ENCODE results near the gene UTF1.

Gene UTF1, protein sequence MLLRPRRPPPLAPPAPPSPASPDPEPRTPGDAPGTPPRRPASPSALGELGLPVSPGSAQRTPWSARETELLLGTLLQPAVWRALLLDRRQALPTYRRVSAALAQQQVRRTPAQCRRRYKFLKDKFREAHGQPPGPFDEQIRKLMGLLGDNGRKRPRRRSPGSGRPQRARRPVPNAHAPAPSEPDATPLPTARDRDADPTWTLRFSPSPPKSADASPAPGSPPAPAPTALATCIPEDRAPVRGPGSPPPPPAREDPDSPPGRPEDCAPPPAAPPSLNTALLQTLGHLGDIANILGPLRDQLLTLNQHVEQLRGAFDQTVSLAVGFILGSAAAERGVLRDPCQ

DNA sequence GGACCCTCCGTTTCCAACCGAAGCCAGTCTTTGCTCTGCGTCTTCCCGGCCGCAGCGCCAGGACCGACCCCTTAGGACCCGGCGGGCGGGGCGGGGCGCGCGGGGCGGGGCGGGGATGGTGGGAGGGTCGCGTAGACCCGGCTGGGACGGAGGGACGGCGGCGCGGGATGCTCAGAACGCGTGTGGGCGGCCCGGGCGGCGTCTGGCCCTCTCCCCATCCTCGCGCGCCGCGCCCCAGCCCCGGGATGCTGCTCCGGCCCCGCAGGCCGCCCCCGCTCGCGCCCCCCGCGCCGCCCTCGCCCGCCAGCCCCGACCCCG, at the start of gene UTF1:
UTF1 (plus strand) TSS at position 174 of the 318 bp plus-strand sequence; CDS start at position 246, 72 bp downstream.
- no peak for ATAC-seq (ENCODE audit: low read depth)
- Histone ChIP-seq H3K36me3 (ENCODE audit: low read depth) (no peaks in the 10 kb centered on the region), H3K27me3 (ENCODE audit: insufficient read depth, poor library complexity, severe bottlenecking) (peaks cover 57% of the 10 kb centered on the region), H3K27ac (ENCODE audit: poor library complexity, severe bottlenecking) (no peak within 1 kb of the TSS), H3K4me1 (ENCODE audit: insufficient read depth, poor library complexity, severe bottlenecking) (no peaks in the 10 kb centered on the region), H3K9me3 (ENCODE audit: severe bottlenecking) (no peaks in the 10 kb centered on the region), H3K4me3 (ENCODE audit: severe bottlenecking) (no peak within 1 kb of the TSS)
- TF ChIP-seq, protein P1, sequence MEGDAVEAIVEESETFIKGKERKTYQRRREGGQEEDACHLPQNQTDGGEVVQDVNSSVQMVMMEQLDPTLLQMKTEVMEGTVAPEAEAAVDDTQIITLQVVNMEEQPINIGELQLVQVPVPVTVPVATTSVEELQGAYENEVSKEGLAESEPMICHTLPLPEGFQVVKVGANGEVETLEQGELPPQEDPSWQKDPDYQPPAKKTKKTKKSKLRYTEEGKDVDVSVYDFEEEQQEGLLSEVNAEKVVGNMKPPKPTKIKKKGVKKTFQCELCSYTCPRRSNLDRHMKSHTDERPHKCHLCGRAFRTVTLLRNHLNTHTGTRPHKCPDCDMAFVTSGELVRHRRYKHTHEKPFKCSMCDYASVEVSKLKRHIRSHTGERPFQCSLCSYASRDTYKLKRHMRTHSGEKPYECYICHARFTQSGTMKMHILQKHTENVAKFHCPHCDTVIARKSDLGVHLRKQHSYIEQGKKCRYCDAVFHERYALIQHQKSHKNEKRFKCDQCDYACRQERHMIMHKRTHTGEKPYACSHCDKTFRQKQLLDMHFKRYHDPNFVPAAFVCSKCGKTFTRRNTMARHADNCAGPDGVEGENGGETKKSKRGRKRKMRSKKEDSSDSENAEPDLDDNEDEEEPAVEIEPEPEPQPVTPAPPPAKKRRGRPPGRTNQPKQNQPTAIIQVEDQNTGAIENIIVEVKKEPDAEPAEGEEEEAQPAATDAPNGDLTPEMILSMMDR (IDR thresholded peaks at IDR 0.05; ENCODE audit: poor library complexity, severe bottlenecking) = no peak
- no peak for DNase-seq (ENCODE audit: low spot score)

DNA sequence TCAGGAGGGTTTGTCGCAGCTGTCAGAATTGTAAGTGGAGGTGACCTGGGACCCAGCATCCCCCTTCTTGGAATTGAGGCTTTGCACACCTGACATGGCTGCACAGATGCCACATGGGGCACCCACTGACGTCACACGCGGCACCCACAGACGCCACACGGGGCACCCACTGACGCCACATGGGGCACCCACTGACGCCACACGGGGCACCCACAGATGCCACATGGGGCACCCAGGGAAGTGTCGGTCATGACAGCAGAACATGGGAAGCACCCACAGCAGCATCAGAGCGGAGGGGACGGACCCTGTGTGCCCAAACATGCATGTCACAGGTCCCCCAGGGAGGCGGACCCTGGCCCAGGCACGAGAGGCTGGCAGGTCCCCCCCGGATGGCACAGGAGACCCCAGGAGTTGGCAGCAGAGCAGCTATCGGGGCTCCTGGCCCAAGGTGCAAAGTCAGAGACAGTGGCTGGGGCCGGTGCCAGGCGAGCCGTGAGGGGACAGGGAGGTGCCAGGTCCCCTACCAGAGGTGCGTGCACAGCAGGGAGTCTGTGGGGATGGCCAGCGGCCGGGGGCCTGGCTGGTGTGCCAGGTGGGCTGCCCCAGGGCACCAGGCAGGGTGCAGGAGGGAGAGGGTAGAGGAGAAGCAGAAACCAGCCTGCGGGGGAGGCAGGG, 48.9 kb upstream of the UTF1 start:
- ATAC-seq (ENCODE audit: low read depth) (no peak), DNase-seq (ENCODE audit: low spot score) (no peak)
- Histone ChIP-seq H3K27me3 (ENCODE audit: insufficient read depth, poor library complexity, severe bottlenecking) (no peaks in the 10 kb centered on the region), H3K9me3 (ENCODE audit: severe bottlenecking) (no peaks in the 10 kb centered on the region), H3K4me3 (ENCODE audit: severe bottlenecking) (no peak overlapping the region), H3K36me3 (ENCODE audit: low read depth) (no peaks in the 10 kb centered on the region), H3K27ac (ENCODE audit: poor library complexity, severe bottlenecking) (no peak overlapping the region), H3K4me1 (ENCODE audit: insufficient read depth, poor library complexity, severe bottlenecking) (no peaks in the 10 kb centered on the region)
- TF ChIP-seq, protein P1 (IDR thresholded peaks at IDR 0.05; ENCODE audit: poor library complexity, severe bottlenecking) = no peak

DNA sequence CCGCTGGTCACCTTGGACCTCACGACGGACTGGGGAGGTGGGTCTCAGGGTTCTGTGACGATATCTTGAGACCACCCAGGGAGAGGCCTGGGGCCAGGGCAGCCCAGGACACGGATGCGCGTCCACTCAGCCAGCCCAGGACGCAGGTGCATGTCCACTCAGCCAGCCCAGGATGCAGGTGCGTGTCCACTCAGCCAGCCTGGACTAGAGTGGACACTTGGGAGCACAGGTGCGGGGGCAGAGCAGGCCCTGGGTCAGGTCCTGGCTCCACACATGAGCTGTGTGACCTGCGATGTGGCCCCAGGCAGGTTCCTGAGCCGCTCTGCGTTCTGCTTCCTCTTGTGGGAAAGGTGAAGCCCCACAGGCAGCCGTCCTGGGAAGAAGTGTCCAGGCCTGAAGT, 47.8 kb upstream of the UTF1 start:
- no peak for ATAC-seq (ENCODE audit: low read depth)
- no peak overlapping the region for H3K27ac ChIP-seq (ENCODE audit: poor library complexity, severe bottlenecking)

DNA sequence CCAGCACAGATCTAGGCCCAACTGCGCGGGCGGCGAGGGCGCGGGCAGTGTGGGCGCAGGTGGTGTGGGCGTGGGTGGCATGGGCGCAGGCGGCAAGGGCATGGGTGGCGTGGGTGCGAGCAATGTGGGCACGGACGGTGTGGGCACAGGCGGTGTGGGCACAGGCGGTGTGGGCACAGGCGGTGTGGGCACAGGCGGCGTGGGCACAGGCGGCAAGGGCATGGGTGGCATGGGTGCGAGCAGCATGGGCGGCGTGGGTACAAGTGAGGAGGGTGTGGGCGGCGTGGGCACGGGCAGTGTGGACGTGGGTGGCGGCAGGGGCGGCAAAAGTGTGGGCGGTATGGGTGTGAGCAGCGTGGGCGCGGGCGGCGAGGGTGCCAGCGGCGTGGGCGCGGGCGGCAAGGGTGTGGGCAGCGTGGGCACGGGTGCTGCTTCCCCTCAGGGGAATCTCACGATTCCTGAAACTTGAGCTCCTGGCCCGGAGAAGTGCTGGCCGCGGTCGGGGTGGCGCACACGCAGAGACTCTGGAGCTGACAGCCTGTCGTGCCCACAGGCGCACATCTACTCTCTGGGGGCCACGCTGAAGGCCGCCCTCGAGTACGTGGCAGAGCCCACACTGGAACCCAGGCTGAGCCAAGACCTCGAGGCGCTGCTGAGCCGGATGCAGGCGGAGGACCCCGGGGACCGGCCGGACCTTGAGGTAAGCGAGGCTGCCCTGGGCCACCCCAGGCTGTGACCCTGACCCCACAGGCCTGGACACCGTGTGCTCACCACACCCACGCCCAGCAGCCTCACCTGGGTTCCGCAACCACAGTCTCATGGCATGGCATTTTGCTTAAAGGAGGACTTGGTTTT, 47.0 kb upstream of the UTF1 start:
- no peak for ATAC-seq (ENCODE audit: low read depth)
- TF ChIP-seq, protein P1 (IDR thresholded peaks at IDR 0.05; ENCODE audit: poor library complexity, severe bottlenecking) = no peak
- Histone ChIP-seq H3K9me3 (ENCODE audit: severe bottlenecking) (no peaks in the 10 kb centered on the region), H3K27me3 (ENCODE audit: insufficient read depth, poor library complexity, severe bottlenecking) (no peaks in the 10 kb centered on the region), H3K36me3 (ENCODE audit: low read depth) (no peaks in the 10 kb centered on the region), H3K27ac (ENCODE audit: poor library complexity, severe bottlenecking) (no peak overlapping the region), H3K4me1 (ENCODE audit: insufficient read depth, poor library complexity, severe bottlenecking) (no peaks in the 10 kb centered on the region), H3K4me3 (ENCODE audit: severe bottlenecking) (no peak overlapping the region)
- DNase-seq (ENCODE audit: low spot score) = no peak

More for the DNA sequence above, 47.8 kb upstream of the UTF1 start:
- TF ChIP-seq, protein P1 (IDR thresholded peaks at IDR 0.05; ENCODE audit: poor library complexity, severe bottlenecking) = no peak
- no peak overlapping the region for H3K4me3 ChIP-seq (ENCODE audit: severe bottlenecking)
- H3K27me3 ChIP-seq (ENCODE audit: insufficient read depth, poor library complexity, severe bottlenecking) = no peaks in the 10 kb centered on the region
- DNase-seq (ENCODE audit: low spot score) = no peak
- H3K36me3 ChIP-seq (ENCODE audit: low read depth) = no peaks in the 10 kb centered on the region
- no peaks in the 10 kb centered on the region for H3K4me1 ChIP-seq (ENCODE audit: insufficient read depth, poor library complexity, severe bottlenecking)
- no peaks in the 10 kb centered on the region for H3K9me3 ChIP-seq (ENCODE audit: severe bottlenecking)

Measured in RWPE2 (cell line).